K562 (cell line): ENCODE data around the gene TTBK2. TPM values are rescaled to one million over a fixed set of nuclear protein-coding genes. Genes with fewer than 3 reads are reported as not detected.

ENCODE experiments used
- ATAC-seq: fragments of 200-7000 bp; cut with Tn5 transposase; 3 replicates; pipeline ENCODE4 v1.9.1; 2020; ENCODE audit warnings: moderate library complexity
- BruUV-seq: library from RNA; stranded (reverse); fragments of 400-500 nt; replicated peaks from 2 replicates; lab custom pipeline; 2021; lab: Mats Ljungman, UMichigan
- CTCF ChIA-PET: fragments of 300-600 bp; formaldehyde crosslinking; extraction: SDS; loops from one replicate; lab custom pipeline; 2021; ENCODE audit warnings: low intra/inter-chr PET ratio; lab: Yijun Ruan, JAX
- POLR2A ChIA-PET: fragments of 300-600, 350-650 bp; sonication (Branson Sonifier 250); formaldehyde crosslinking; extraction: SDS; loops from one replicate; lab custom pipeline; 2021; ENCODE audit warnings: antibody characterized with exemption, inconsistent platforms; lab: Yijun Ruan, JAX
- DNase-seq, 4 experiments: peaks; one replicate each; pipeline versions ENCODE4 v3.0.0 to v3.0.0-alpha.2; 2011 to 2018; ENCODE audit warnings: low spot score in 3 of 4, mixed read lengths in 3 of 4; ENCODE audit errors: extremely low read depth in 1 of 4
- FAIRE-seq: peaks from 2 replicates; lab custom pipeline; 2011; peaks lifted over from hg19 to GRCh38; lab: Jason Lieb, UNC
- H2AFZ ChIP-seq: 2 replicates; pipeline ENCODE4 v1.6.0; 2011; ENCODE audit warnings: low read depth, low read length, control low read depth, inconsistent platforms
- H3K27ac ChIP-seq: fragments of 200-600 bp; 3 replicates; pipeline ENCODE4 v1.8.0; 2011; ENCODE audit warnings: low read depth, mild to moderate bottlenecking, control low read depth, inconsistent platforms, low read length, moderate library complexity, mixed read lengths; ENCODE audit errors: extremely low read depth
- H3K27me3 ChIP-seq, 2 experiments: fragments of 300-600 bp in 1 of 2; 2 replicates in 1 of 2; 3 replicates in 1 of 2; pipeline versions ENCODE4 v1.6.0 to v1.8.0; 2011; ENCODE audit warnings: inconsistent platforms in 2 of 2, low read length in 2 of 2, mild to moderate bottlenecking in 1 of 2, mixed read lengths in 1 of 2, moderate library complexity in 1 of 2; ENCODE audit not compliant: control insufficient read depth in 2 of 2, insufficient read depth in 2 of 2
- H3K36me3 ChIP-seq: fragments of 300-600 bp; 3 replicates; pipeline ENCODE4 v1.8.0; 2011; ENCODE audit warnings: mild to moderate bottlenecking, low read length, inconsistent platforms; ENCODE audit not compliant: control insufficient read depth, insufficient read depth
- H3K4me1 ChIP-seq, 2 experiments: fragments of 200-600 bp in 1 of 2; replicated peaks in 1 of 2; 2 replicates in 1 of 2; 3 replicates in 1 of 2; pipeline versions ENCODE4 v1.5.1 to v1.8.0; 2011; ENCODE audit warnings: inconsistent platforms in 2 of 2, low read length in 2 of 2, mild to moderate bottlenecking in 1 of 2, mixed read lengths in 1 of 2, moderate library complexity in 1 of 2; ENCODE audit not compliant: control insufficient read depth in 2 of 2, insufficient read depth in 2 of 2
- H3K4me2 ChIP-seq: 2 replicates; pipeline ENCODE4 v1.6.1; 2011; ENCODE audit warnings: low read length, control low read depth, inconsistent platforms, mixed read lengths; ENCODE audit not compliant: insufficient read depth
- H3K4me3 ChIP-seq: fragments of 200-600 bp; sonication (generic), shearing (Covaris generic); 2 replicates; pipeline ENCODE4 v1.5.1; 2016; ENCODE audit warnings: control low read depth, inconsistent platforms
- H3K79me2 ChIP-seq: fragments of 200-600 bp; 3 replicates; pipeline ENCODE4 v1.8.0; 2011; ENCODE audit warnings: low read length, inconsistent platforms; ENCODE audit not compliant: control insufficient read depth, insufficient read depth
- H3K9ac ChIP-seq, 2 experiments: 2 replicates each; pipeline versions ENCODE4 v1.6.0 to v1.6.1; 2011; ENCODE audit warnings: low read depth in 2 of 2, low read length in 2 of 2, control low read depth in 1 of 2, inconsistent platforms in 1 of 2, mild to moderate bottlenecking in 1 of 2, mixed read lengths in 1 of 2; ENCODE audit not compliant: insufficient read depth in 1 of 2
- H3K9me1 ChIP-seq: one replicate; pipeline ENCODE4 v1.6.0; 2011; ENCODE audit warnings: inconsistent platforms, mild to moderate bottlenecking, low read length, moderate library complexity; ENCODE audit not compliant: control insufficient read depth, insufficient read depth
- H3K9me3 ChIP-seq: replicated peaks from 2 replicates; pipeline ENCODE4 v1.5.1; 2011; ENCODE audit warnings: low read depth, low read length, inconsistent platforms; ENCODE audit not compliant: control insufficient read depth, insufficient read depth
- H4K20me1 ChIP-seq: replicated peaks from 2 replicates; pipeline ENCODE4 v1.6.1; 2011; ENCODE audit warnings: low read length, inconsistent platforms, mixed read lengths; ENCODE audit not compliant: control insufficient read depth, insufficient read depth
- FOSL1 ChIP-seq: fragments of 200-800 bp; sonication (Bioruptor generic); conservative IDR thresholded peaks from 2 replicates; pipeline ENCODE4 v1.6.1; 2016; ENCODE audit warnings: missing genetic modification characterization, missing compliant biosample characterization
- IRF9 ChIP-seq: fragments of 450-650 bp; IDR thresholded peaks from 2 replicates; pipeline ENCODE4 v1.6.1; 2016; ENCODE audit warnings: missing biosample characterization, missing genetic modification characterization
- LCOR ChIP-seq: sonication (generic); formaldehyde crosslinking; IDR thresholded peaks from 2 replicates; pipeline ENCODE4 v1.8.0; 2022; ENCODE audit warnings: mild to moderate bottlenecking, missing genetic modification reagents
- SIX5 ChIP-seq, 2 experiments: IDR thresholded peaks; 2 replicates each; pipeline ENCODE4 v1.6.1; 2011; ENCODE audit warnings: low read length in 2 of 2, borderline replicate concordance in 1 of 2, low read depth in 1 of 2, mild to moderate bottlenecking in 1 of 2, moderate library complexity in 1 of 2; ENCODE audit not compliant: insufficient read depth in 1 of 2
- SP2 ChIP-seq: IDR thresholded peaks from 2 replicates; pipeline ENCODE4 v1.6.1; 2011; ENCODE audit warnings: mild to moderate bottlenecking, low read depth, low read length, moderate library complexity; ENCODE audit not compliant: poor library complexity, severe bottlenecking; ENCODE audit errors: extremely low read depth
- XRCC4 ChIP-seq: IDR thresholded peaks from one replicate; pipeline ENCODE4 v1.6.1; 2011; ENCODE audit not compliant: insufficient read depth, insufficient read length; ENCODE audit errors: extremely low read depth
- ZNF282 ChIP-seq: sonication (generic); formaldehyde crosslinking; IDR thresholded peaks from 2 replicates; pipeline ENCODE4 v1.8.1; 2023; ENCODE audit warnings: missing genetic modification reagents
- WGBS: fragments of 100-300 bp; shearing (Covaris generic); methylation state at CpG from one replicate; pipeline ENCODE4 v1.1.6; 2016; ENCODE audit warnings: low coverage, mixed read lengths; ENCODE audit not compliant: insufficient coverage; ENCODE audit errors: missing lambda C conversion rate; 5-methylcytosine and 5-hydroxymethylcytosine counted together
- in situ Hi-C: fragments of 300-500 bp; cut with MboI; formaldehyde crosslinking; loops from 4 replicates; pipeline ENCODE4 v1.15.0; 2018; ENCODE audit warnings: inconsistent platforms, mixed read lengths
- intact Hi-C: fragments of 100-400 bp; cut with micrococcal nuclease; formaldehyde crosslinking; loops from 2 replicates; pipeline ENCODE4 v1.14.2; 2022
- polyA plus RNA-seq, 8 experiments: library from polyadenylated mRNA; depleted of rRNA in 4 of 8; stranded (reverse) in 5 of 8; unstranded in 3 of 8; fragments of >200 nt; fragmentation: Nextera tagmentation in 2 of 8; fragmentation: Illumina TruSeq in 1 of 8; extraction: Ambion mirVana in 2 of 8; extraction: Trizol in 1 of 8; gene quantifications; 2 replicates each; pipeline versions ENCODE4 v1.2.1 to v1.2.3, GENCODE V29; 2011 to 2014; ENCODE audit warnings: inconsistent platforms in 1 of 8, missing spikeins in 1 of 8
- total RNA-seq, 7 experiments: library from RNA; depleted of rRNA in 6 of 7; stranded (reverse); fragments of >200 nt in 6 of 7; fragmentation: Illumina TruSeq in 2 of 7; extraction: Trizol in 2 of 7; gene quantifications; 2 replicates each; pipeline versions ENCODE4 v1.2.1 to v1.2.3, GENCODE V29; 2011 to 2021; ENCODE audit warnings: low replicate concordance in 1 of 7
- TF ChIP-seq, protein P1 (sequence below): sonication (generic); formaldehyde crosslinking; IDR thresholded peaks from 2 replicates; pipeline ENCODE4 v1.8.0; 2022; ENCODE audit warnings: mild to moderate bottlenecking, low read depth, missing genetic modification reagents
- TF ChIP-seq, protein P2 (sequence below), 2 experiments: fragments of 200-800 bp in 1 of 2; sonication (Bioruptor generic) in 1 of 2; sonication (generic) in 1 of 2; formaldehyde crosslinking in 1 of 2; IDR thresholded peaks in 1 of 2; conservative IDR thresholded peaks in 1 of 2; 2 replicates each; pipeline versions ENCODE4 v1.5.0 to v1.6.1; 2016 to 2020; ENCODE audit warnings: missing compliant biosample characterization in 1 of 2, missing genetic modification characterization in 1 of 2, missing genetic modification reagents in 1 of 2

Gene TTBK2
- total and polyA plus RNA-seq, 9 of the 15 experiments (the other 6 are each of a cell fraction or from before 2014, with no cell fraction given), result 0.89 to 8.0 (median 4.8) TPM

DNA sequence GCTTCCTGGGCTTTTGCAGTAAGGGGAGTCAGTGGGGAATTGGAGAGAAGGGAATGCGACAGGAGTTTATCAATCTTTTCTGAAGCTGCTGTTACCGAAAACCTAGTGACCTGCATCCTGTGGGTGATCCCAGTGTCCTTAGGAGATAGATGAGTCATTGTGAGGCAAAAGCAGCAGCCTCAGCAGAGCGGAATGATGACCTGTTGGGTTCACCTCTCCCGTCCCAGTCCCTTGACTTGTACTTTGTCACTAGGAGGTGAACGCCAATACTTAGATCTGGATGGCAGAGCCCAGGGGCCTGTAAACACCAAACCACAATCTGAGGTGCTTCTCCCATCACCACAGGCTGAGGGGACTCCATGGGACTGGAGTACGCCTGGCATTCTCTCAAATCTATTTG is 201.5 kb downstream of the TTBK2 start:
- Histone ChIP-seq H3K27ac (no peak overlapping the region), H4K20me1 (no peaks in the 10 kb centered on the region), H3K79me2 (no peaks in the 10 kb centered on the region), H3K36me3 (peaks cover 30% of the 10 kb centered on the region; the same call in 2 of the 3 replicates), H3K4me3 (no peak overlapping the region), H3K4me1 (no peaks in the 10 kb centered on the region), H3K9me3 (no peaks in the 10 kb centered on the region), H3K4me2 (no peak overlapping the region), H3K9me1 (no peaks in the 10 kb centered on the region), H3K27me3 (no peaks in the 10 kb centered on the region), H2AFZ (no peak overlapping the region), H3K9ac (peak overlapping the region in 1 of 2 experiments; percentile 42; a peak in 1 of 4 replicates)
- intact Hi-C loops (no loop called here), in situ Hi-C loops (loop anchor here (5.0 to 10.0 kb wide), 2 partner anchors 208 to 556 kb away; no protein-coding TSS in a partner anchor)
- ChIA-PET POLR2A (interaction anchor here (1.4 to 1.6 kb wide), 2 partner anchors 10 kb away, joined by 3 to 4 read pairs; no protein-coding TSS in a partner anchor), CTCF (no interaction called here)
- no peak for TF ChIP-seq IRF9 (tag)
- no peak for TF ChIP-seq XRCC4
- no peak for TF ChIP-seq LCOR (CRISPR knock-in tag)
- TF ChIP-seq, protein P1, sequence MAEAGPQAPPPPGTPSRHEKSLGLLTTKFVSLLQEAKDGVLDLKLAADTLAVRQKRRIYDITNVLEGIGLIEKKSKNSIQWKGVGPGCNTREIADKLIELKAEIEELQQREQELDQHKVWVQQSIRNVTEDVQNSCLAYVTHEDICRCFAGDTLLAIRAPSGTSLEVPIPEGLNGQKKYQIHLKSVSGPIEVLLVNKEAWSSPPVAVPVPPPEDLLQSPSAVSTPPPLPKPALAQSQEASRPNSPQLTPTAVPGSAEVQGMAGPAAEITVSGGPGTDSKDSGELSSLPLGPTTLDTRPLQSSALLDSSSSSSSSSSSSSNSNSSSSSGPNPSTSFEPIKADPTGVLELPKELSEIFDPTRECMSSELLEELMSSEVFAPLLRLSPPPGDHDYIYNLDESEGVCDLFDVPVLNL, result no peak
- TF ChIP-seq FOSL1 (tag), result 0 out of 2 replicates have a peak, but pooled peaks have one; percentile 4
- no peak for TF ChIP-seq SP2
- TF ChIP-seq ZNF282, result no peak
- TF ChIP-seq, protein P2, sequence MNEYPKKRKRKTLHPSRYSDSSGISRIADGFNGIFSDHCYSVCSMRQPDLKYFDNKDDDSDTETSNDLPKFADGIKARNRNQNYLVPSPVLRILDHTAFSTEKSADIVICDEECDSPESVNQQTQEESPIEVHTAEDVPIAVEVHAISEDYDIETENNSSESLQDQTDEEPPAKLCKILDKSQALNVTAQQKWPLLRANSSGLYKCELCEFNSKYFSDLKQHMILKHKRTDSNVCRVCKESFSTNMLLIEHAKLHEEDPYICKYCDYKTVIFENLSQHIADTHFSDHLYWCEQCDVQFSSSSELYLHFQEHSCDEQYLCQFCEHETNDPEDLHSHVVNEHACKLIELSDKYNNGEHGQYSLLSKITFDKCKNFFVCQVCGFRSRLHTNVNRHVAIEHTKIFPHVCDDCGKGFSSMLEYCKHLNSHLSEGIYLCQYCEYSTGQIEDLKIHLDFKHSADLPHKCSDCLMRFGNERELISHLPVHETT (CRISPR knock-in tag; conservative IDR thresholded peaks at IDR 0.05 in 1 of 2, IDR thresholded peaks at IDR 0.05 in 1 of 2), result no peak
- TF ChIP-seq SIX5 (IDR thresholded peaks at IDR 0.05; ENCODE audit: borderline replicate concordance in 1 of 2, insufficient read depth in 1 of 2, low read depth in 1 of 2, low read length in 2 of 2), result no peak
- peak; percentile 52 for FAIRE-seq
- BruUV-seq, result no TSS peak
- no peak for ATAC-seq
- 55% methylated on average over 6 of the region's 6 CpGs for WGBS
- no peak for DNase-seq
